ENCODE measurements around the gene PGLYRP2. TPM values are rescaled to one million over a fixed set of nuclear protein-coding genes. Genes with fewer than 3 reads are reported as not detected.
"Not testable (repeated sequence)": the region's sequence is repeated elsewhere in the genome, so short reads cannot be mapped to it uniquely, and the experiment has no call there.

The PGLYRP2 gene
- total and polyA plus RNA-seq, 3 experiments from 2014 or later: 0.13 to 0.49 TPM; not detected in 1

GRCh38 chr19:15476325-15476724 lies 3.0 kb downstream of the PGLYRP2 start:
- no peaks in the 10 kb centered on the region for H3K27me3 ChIP-seq (ENCODE audit: insufficient read depth, low read length, poor library complexity, severe bottlenecking)
- Mint-ChIP-seq H3K27ac (peak overlapping the region in 1 of 8 donors; percentile 33), H3K4me3 (peak overlapping the region in 1 of 7 donors; percentile 25), H3K4me1 (peaks cover 17 to 47% (median 28%) of the 10 kb centered on the region in 3 donors), H3K9me3 (no peaks in the 10 kb centered on the region), H3K36me3 (no peaks in the 10 kb centered on the region), H3K27me3 (no peaks in the 10 kb centered on the region)
- no peak for DNase-seq
- CTCF ChIA-PET: no interaction called here
- H3K9me3 ChIP-seq (ENCODE audit: low read length): no peaks in the 10 kb centered on the region
- H3K4me3 ChIP-seq (ENCODE audit: low read length): no peak overlapping the region
- H3K4me1 ChIP-seq (ENCODE audit: insufficient read depth, low read length): peaks cover 23% of the 10 kb centered on the region
- POLR2A ChIA-PET: no interaction called here
- no peak overlapping the region for H3K27ac ChIP-seq (ENCODE audit: low read depth, low read length)
- H3K36me3 ChIP-seq (ENCODE audit: insufficient read depth, low read length): no peaks in the 10 kb centered on the region

DNA sequence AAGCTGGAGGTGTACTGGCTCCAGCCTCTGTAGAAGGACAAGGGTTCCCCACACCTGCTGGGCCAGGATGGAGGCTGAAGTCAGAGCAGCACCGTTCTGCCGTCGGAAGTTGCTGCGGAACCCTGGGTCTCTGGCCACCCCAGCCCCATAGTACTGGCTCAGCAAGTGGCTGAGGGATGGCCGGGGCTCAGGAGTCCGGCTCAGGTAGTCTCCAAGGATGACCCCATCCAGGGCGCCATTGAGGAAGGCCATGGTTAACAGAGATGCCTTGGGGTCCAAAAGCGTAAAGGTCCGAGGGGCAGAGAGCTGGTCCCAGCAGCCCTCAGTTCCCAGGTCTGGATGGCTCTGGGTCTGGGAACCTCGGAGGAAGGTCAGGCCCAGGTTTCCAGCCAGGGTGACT lies 3.7 kb downstream of the PGLYRP2 start:
- Mint-ChIP-seq H3K27ac (no peak overlapping the region), H3K4me1 (peaks cover 17 to 47% (median 28%) of the 10 kb centered on the region in 3 donors), H3K36me3 (no peaks in the 10 kb centered on the region), H3K4me3 (no peak overlapping the region), H3K27me3 (no peaks in the 10 kb centered on the region), H3K9me3 (no peaks in the 10 kb centered on the region)
- ChIA-PET CTCF (interaction anchor here (1.5 kb wide), 1 partner anchor 18 kb away, joined by 3 read pairs; no protein-coding TSS in a partner anchor), POLR2A (no interaction called here)
- Histone ChIP-seq H3K9me3 (ENCODE audit: low read length) (no peaks in the 10 kb centered on the region), H3K27me3 (ENCODE audit: insufficient read depth, low read length, poor library complexity, severe bottlenecking) (no peaks in the 10 kb centered on the region), H3K4me1 (ENCODE audit: insufficient read depth, low read length) (peaks cover 23% of the 10 kb centered on the region), H3K36me3 (ENCODE audit: insufficient read depth, low read length) (no peaks in the 10 kb centered on the region), H3K4me3 (ENCODE audit: low read length) (no peak overlapping the region), H3K27ac (ENCODE audit: low read depth, low read length) (no peak overlapping the region)
- DNase-seq: no peak

DNA sequence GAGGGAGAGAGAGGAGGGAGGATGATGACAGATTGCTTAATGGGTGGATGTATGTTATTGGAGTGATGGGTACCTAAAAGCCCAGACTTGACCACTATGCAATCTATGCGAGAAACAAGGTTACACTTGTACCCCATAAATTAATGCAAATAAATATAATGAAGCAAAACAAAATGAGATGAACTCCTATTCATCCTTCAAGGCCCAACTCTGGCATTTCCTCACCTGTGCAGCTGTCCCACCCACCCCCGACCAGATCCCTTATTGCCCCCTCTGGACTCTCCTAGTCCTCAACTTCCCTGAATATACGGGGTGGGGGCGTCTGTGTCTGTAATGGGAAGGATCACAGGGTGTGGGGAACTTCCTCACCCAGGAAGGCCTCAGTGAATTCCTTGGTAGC lies 4.1 kb downstream of the PGLYRP2 start:
- Mint-ChIP-seq H3K9me3 (no peaks in the 10 kb centered on the region), H3K4me1 (peaks cover 16 to 46% (median 27%) of the 10 kb centered on the region in 3 donors)
- POLR2A ChIA-PET: no interaction called here

DNA sequence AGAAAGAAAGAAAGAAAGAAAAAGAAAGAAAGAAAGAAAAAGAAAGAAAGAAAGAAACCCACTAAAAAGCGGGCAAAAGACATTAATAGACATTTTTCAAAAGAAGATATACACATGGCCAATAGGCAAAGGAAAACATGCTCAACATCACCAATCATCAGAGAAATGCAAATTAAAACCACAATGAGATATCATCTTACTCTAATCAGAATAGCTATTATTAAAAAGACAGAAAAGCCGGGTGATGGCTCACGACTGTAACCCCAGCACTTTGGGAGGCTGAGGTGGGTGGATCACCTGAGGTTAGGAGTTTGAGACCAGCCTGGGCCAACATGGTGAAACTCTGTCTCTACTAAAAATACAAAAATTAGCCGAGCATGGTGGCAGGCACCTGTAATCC lies 5.5 kb downstream of the PGLYRP2 start:
- H3K36me3 Mint-ChIP-seq; H3K36me3 ChIP-seq (ENCODE audit: insufficient read depth, low read length); H3K9me3 ChIP-seq (ENCODE audit: low read length); H3K9me3 Mint-ChIP-seq; H3K27ac ChIP-seq (ENCODE audit: low read depth, low read length); H3K4me3 ChIP-seq (ENCODE audit: low read length); H3K4me3 Mint-ChIP-seq; H3K27me3 ChIP-seq (ENCODE audit: insufficient read depth, low read length, poor library complexity, severe bottlenecking); DNase-seq; H3K27me3 Mint-ChIP-seq: not testable (repeated sequence)
- ChIA-PET POLR2A (interaction anchor here (0.6 to 0.9 kb wide), 2 partner anchors 9 to 10 kb away, joined by 3 read pairs; no protein-coding TSS in a partner anchor), CTCF (interaction anchor here (1.5 kb wide), 1 partner anchor 82 kb away, joined by 3 read pairs; no protein-coding TSS in a partner anchor)
- peaks cover 22 to 49% (median 29%) of the 10 kb centered on the region in 3 donors for H3K4me1 Mint-ChIP-seq
- peak overlapping the region in 2 of 8 donors; percentile 24 to 70 for H3K27ac Mint-ChIP-seq
- peaks cover 14% of the 10 kb centered on the region for H3K4me1 ChIP-seq (ENCODE audit: insufficient read depth, low read length)

More for the DNA sequence above, 4.1 kb downstream of the PGLYRP2 start:
- Histone ChIP-seq H3K9me3 (ENCODE audit: low read length) (no peaks in the 10 kb centered on the region), H3K27me3 (ENCODE audit: insufficient read depth, low read length, poor library complexity, severe bottlenecking) (no peaks in the 10 kb centered on the region), H3K4me3 (ENCODE audit: low read length) (no peak overlapping the region), H3K4me1 (ENCODE audit: insufficient read depth, low read length) (peaks cover 21% of the 10 kb centered on the region), H3K36me3 (ENCODE audit: insufficient read depth, low read length) (no peaks in the 10 kb centered on the region), H3K27ac (ENCODE audit: low read depth, low read length) (no peak overlapping the region)
- CTCF ChIA-PET: interaction anchor here (1.5 kb wide), 1 partner anchor 18 kb away, joined by 3 read pairs; no protein-coding TSS in a partner anchor
- no peak for DNase-seq
- Mint-ChIP-seq H3K4me3 (no peak overlapping the region), H3K27me3 (no peaks in the 10 kb centered on the region), H3K27ac (peak overlapping the region in 1 of 8 donors; percentile 11), H3K36me3 (no peaks in the 10 kb centered on the region)

- ChIA-PET POLR2A (no interaction called here), CTCF (interaction anchor here (1.0 kb wide), 1 partner anchor 53 kb away, joined by 3 read pairs; the partner anchor contains the start of gene AKAP8L)
- H3K27me3 Mint-ChIP-seq: peaks cover 0 to 3% of the 10 kb centered on the region in 2 donors
- H3K4me1 ChIP-seq (ENCODE audit: insufficient read depth, low read length): peaks cover 27% of the 10 kb centered on the region
- no peaks in the 10 kb centered on the region for H3K36me3 ChIP-seq (ENCODE audit: insufficient read depth, low read length)
- DNase-seq: no peak
- H3K4me1 Mint-ChIP-seq: peaks cover 40 to 56% (median 42%) of the 10 kb centered on the region in 3 donors
- H3K9me3 Mint-ChIP-seq: no peaks in the 10 kb centered on the region
- H3K4me3 Mint-ChIP-seq: peak overlapping the region in 6 of 7 donors; percentile 36 to 70 (median 50)
- no peak overlapping the region for H3K27ac ChIP-seq (ENCODE audit: low read depth, low read length)
- H3K9me3 ChIP-seq (ENCODE audit: low read length): no peaks in the 10 kb centered on the region
- no peak overlapping the region for H3K4me3 ChIP-seq (ENCODE audit: low read length)
- peaks cover 0 to 1% (median 0%) of the 10 kb centered on the region in 3 donors for H3K36me3 Mint-ChIP-seq
- no peak overlapping the region for H3K27ac Mint-ChIP-seq
- no peaks in the 10 kb centered on the region for H3K27me3 ChIP-seq (ENCODE audit: insufficient read depth, low read length, poor library complexity, severe bottlenecking)
Observed at GRCh38 chr19:15471639-15472101, 7.6 kb downstream of the PGLYRP2 start.

DNA sequence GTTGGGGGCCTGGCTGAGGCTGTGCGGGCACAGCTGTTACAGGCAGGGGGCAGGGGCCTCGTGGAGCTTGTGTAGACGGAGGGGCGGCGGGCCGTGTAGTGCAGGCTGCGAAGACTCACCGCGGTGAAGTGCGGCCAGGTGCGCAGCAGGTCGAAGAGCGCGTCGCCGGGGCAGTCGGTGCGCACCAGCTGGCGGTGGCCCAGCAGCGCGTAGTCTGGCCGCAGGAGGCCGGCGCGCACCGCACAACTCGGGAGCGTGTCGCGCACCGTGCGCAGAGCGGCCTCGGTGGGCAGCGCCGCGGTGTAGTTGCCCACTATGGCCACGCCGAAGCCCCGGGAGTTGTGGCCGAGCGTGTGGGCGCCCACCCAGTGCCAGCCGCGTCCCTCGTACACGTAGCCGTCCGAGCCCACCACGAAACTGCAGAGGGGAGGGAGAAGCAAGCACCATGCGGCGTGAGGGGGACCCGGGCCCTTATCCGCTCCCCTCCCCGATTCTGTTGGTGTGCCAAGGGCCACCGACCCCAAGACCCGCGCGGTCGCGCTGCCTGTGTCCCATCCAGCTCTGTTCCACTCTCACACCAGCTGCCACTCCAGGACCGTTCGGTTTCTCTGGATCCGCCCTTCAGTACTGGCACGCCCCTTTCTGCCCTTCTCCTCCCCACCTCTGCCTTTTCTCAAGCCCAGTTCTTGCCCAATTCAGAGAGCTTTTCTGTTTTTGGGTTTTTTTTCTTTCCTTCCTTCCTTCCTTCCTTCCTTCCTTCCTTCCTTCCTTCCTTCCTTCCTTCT lies 9.6 kb downstream of the PGLYRP2 start:
- Mint-ChIP-seq H3K27me3 (peaks cover 0 to 3% of the 10 kb centered on the region in 2 donors), H3K36me3 (peaks cover 0 to 1% (median 0%) of the 10 kb centered on the region in 3 donors), H3K4me1 (peaks cover 42 to 62% (median 53%) of the 10 kb centered on the region in 3 donors), H3K9me3 (no peaks in the 10 kb centered on the region), H3K4me3 (peak overlapping the region; percentile 78 to 91 (median 88)), H3K27ac (peak overlapping the region in 7 of 8 donors; percentile 17 to 89 (median 81))
- Histone ChIP-seq H3K36me3 (ENCODE audit: insufficient read depth, low read length) (no peaks in the 10 kb centered on the region), H3K9me3 (ENCODE audit: low read length) (no peaks in the 10 kb centered on the region), H3K27me3 (ENCODE audit: insufficient read depth, low read length, poor library complexity, severe bottlenecking) (no peaks in the 10 kb centered on the region), H3K4me1 (ENCODE audit: insufficient read depth, low read length) (peaks cover 42% of the 10 kb centered on the region), H3K4me3 (ENCODE audit: low read length) (peak overlapping the region; percentile 66), H3K27ac (ENCODE audit: low read depth, low read length) (no peak overlapping the region)
- ChIA-PET POLR2A (interaction anchor here (0.5 to 1.4 kb wide), 3 partner anchors 45 to 52 kb away, joined by 3 to 6 read pairs (median 4); partner anchors contain the start of gene AKAP8L), CTCF (interaction anchor here (0.8 to 2.0 kb wide), 5 partner anchors 12 to 86 kb away, joined by 3 to 5 read pairs (median 3); partner anchors contain the start of gene AKAP8L)
- DNase-seq: peak in 1 of 5 donors; percentile 21

DNA sequence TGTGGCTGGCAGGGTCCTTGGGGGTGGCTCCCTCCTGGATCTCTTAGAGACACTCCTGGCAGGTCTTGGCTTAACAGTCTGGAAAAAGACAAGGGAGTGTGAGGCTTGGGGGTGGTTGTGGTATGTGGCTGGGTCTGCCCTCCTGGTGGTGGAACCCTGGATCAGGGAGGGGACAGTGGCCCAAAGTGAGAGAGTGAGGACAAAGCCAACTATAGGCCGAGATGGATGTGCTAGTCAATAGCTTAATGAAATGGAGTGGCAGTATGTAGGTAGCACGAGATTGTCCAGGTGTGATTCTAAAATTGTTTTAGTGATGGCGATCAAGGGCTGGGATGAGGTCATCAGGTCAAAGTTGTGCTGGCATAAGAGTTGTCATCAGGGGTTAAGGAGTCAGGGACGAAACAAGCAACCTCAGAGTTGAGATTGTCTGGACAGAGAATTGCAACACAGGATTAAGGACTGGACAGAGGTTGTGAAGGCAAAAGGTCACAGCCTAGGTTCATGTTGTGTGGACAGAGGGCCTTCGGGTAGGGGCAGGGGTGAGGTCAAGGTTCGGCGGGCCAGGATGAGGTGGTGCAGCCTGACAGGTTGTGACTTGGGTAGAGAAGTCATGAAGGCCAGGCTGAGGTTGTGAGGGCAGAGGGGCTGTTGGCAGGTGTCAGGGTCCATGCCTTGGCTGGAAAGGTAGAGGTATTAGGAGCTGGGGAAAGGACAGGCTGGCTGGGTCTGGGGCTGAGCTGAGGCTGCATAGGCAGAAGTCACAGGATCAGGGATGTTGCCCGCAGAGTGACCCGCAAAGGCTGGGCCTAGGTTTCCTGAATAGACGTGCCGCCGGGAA lies 10.4 kb downstream of the PGLYRP2 start:
- H3K4me1 ChIP-seq (ENCODE audit: insufficient read depth, low read length): peaks cover 45% of the 10 kb centered on the region
- no peak for DNase-seq
- no peaks in the 10 kb centered on the region for H3K9me3 ChIP-seq (ENCODE audit: low read length)
- H3K36me3 ChIP-seq (ENCODE audit: insufficient read depth, low read length): no peaks in the 10 kb centered on the region
- peaks cover 0 to 7% (median 0%) of the 10 kb centered on the region in 3 donors for H3K36me3 Mint-ChIP-seq
- peaks cover 46 to 66% (median 56%) of the 10 kb centered on the region in 3 donors for H3K4me1 Mint-ChIP-seq
- peak overlapping the region; percentile 4 to 95 (median 74) for H3K27ac Mint-ChIP-seq
- H3K27me3 ChIP-seq (ENCODE audit: insufficient read depth, low read length, poor library complexity, severe bottlenecking): no peaks in the 10 kb centered on the region
- POLR2A ChIA-PET: interaction anchor here (0.5 to 1.4 kb wide), 4 partner anchors 46 to 896 kb away, joined by 3 to 6 read pairs (median 4); partner anchors contain the start of gene AKAP8L
- H3K4me3 Mint-ChIP-seq: peak overlapping the region; percentile 78 to 91 (median 88)
- H3K4me3 ChIP-seq (ENCODE audit: low read length): no peak overlapping the region
- peaks cover 0 to 3% of the 10 kb centered on the region in 2 donors for H3K27me3 Mint-ChIP-seq
- CTCF ChIA-PET: interaction anchor here (0.8 to 2.3 kb wide), 6 partner anchors 10 to 86 kb away, joined by 3 to 22 read pairs (median 5); partner anchors contain the start of genes AKAP8L and PGLYRP2
- no peak overlapping the region for H3K27ac ChIP-seq (ENCODE audit: low read depth, low read length)
- no peaks in the 10 kb centered on the region for H3K9me3 Mint-ChIP-seq
